GM23248 (cell line): ENCODE measurements around the gene CD300H. TPM values are rescaled to one million over a fixed set of nuclear protein-coding genes. Genes with fewer than 3 reads are reported as not detected.

ENCODE experiments used
- DNase-seq: peaks from one replicate; pipeline ENCODE4 v3.0.0-alpha.2; 2015
- H2AFZ ChIP-seq: fragments of 200-600 bp; sonication (generic); 2 replicates; pipeline ENCODE4 v1.6.1; 2016; ENCODE audit warnings: antibody characterized with exemption
- H3F3A ChIP-seq: fragments of 200-600 bp; sonication (generic); 2 replicates; pipeline ENCODE4 v1.6.1; 2016; ENCODE audit warnings: mild to moderate bottlenecking, antibody characterized with exemption, mixed run types; ENCODE audit not compliant: insufficient read depth
- H3K27ac ChIP-seq: fragments of 200-600 bp; sonication (generic); 2 replicates; pipeline ENCODE4 v1.5.1; 2016; ENCODE audit warnings: mild to moderate bottlenecking
- H3K27me3 ChIP-seq: fragments of 200-600 bp; sonication (generic); replicated peaks from 2 replicates; pipeline ENCODE4 v1.6.1; 2016; ENCODE audit warnings: mild to moderate bottlenecking; ENCODE audit not compliant: insufficient read depth
- H3K36me3 ChIP-seq: fragments of 200-600 bp; sonication (generic); 2 replicates; pipeline ENCODE4 v1.6.1; 2016; ENCODE audit warnings: low read depth, mild to moderate bottlenecking
- H3K4me1 ChIP-seq: fragments of 200-600 bp; sonication (generic); 2 replicates; pipeline ENCODE4 v1.6.1; 2016; ENCODE audit warnings: mild to moderate bottlenecking; ENCODE audit not compliant: insufficient read depth
- H3K4me2 ChIP-seq: fragments of 200-600 bp; sonication (generic); one replicate; pipeline ENCODE4 v1.6.1; 2016; ENCODE audit warnings: mild to moderate bottlenecking; ENCODE audit not compliant: unreplicated experiment
- H3K4me3 ChIP-seq: fragments of 200-600 bp; sonication (generic); 2 replicates; pipeline ENCODE4 v1.5.1; 2016; ENCODE audit warnings: mild to moderate bottlenecking
- H3K79me2 ChIP-seq: fragments of 200-600 bp; sonication (generic); 2 replicates; pipeline ENCODE4 v1.6.1; 2016; ENCODE audit warnings: mild to moderate bottlenecking; ENCODE audit not compliant: insufficient read depth
- H3K9ac ChIP-seq: fragments of 200-600 bp; sonication (generic); 2 replicates; pipeline ENCODE4 v1.6.1; 2016; ENCODE audit warnings: mild to moderate bottlenecking
- H3K9me2 ChIP-seq: fragments of 200-600 bp; sonication (generic); 2 replicates; pipeline ENCODE4 v1.6.1; 2016; ENCODE audit warnings: mixed run types, mild to moderate bottlenecking, moderate library complexity; ENCODE audit not compliant: insufficient read depth
- H3K9me3 ChIP-seq: fragments of 200-600 bp; sonication (generic); one replicate; pipeline ENCODE4 v1.6.1; 2017; ENCODE audit warnings: low read depth
- H4K20me1 ChIP-seq: fragments of 200-600 bp; sonication (generic); 2 replicates; pipeline ENCODE4 v1.6.0; 2016; ENCODE audit not compliant: insufficient read depth
- EZH2 ChIP-seq: fragments of 200-600 bp; sonication (generic); IDR thresholded peaks from 2 replicates; pipeline ENCODE4 v1.6.1; 2018; ENCODE audit warnings: antibody characterized with exemption, mild to moderate bottlenecking; ENCODE audit not compliant: insufficient read depth, poor library complexity, severe bottlenecking
- EZH2phosphoT487 ChIP-seq: fragments of 200-600 bp; sonication (generic); IDR thresholded peaks from 2 replicates; pipeline ENCODE4 v1.6.1; 2018; ENCODE audit warnings: antibody characterized with exemption, moderate library complexity, mild to moderate bottlenecking, low read depth; ENCODE audit not compliant: insufficient read depth
- WGBS, 2 experiments: methylation state at CpG; one replicate each; pipeline ENCODE4 v1.1.6; 2015 to 2017; ENCODE audit warnings: low lambda C conversion rate in 2 of 2, low coverage in 1 of 2; ENCODE audit errors: missing lambda C conversion rate in 2 of 2; 5-methylcytosine and 5-hydroxymethylcytosine counted together
- in situ Hi-C: fragments of 300-500 bp; cut with MboI; formaldehyde crosslinking; loops from 2 replicates; pipeline ENCODE4 v1.15.0; 2020
- polyA plus RNA-seq: library from polyadenylated mRNA; unstranded; fragments of >200 nt; fragmentation: Nextera tagmentation; extraction: Ambion mirVana; gene quantifications from 2 replicates; pipeline ENCODE4 v1.2.1, GENCODE V29; 2016
- total RNA-seq: library from RNA; depleted of rRNA; stranded (reverse); fragments of >200 nt; shearing (Covaris generic); gene quantifications from 2 replicates; pipeline ENCODE4 v1.2.3, GENCODE V29; 2014

Gene CD300H
- total and polyA plus RNA-seq, 2 experiments from 2014 or later: not detected

- Histone ChIP-seq H3K27ac (no peak overlapping the region), H3K9ac (no peak overlapping the region), H3K9me3 (no peaks in the 10 kb centered on the region), H3K36me3 (no peaks in the 10 kb centered on the region), H3K4me2 (no peak overlapping the region), H2AFZ (no peak overlapping the region), H4K20me1 (no peaks in the 10 kb centered on the region), H3K9me2 (no peaks in the 10 kb centered on the region), H3F3A (no peaks in the 10 kb centered on the region), H3K27me3 (0 out of 2 replicates have a peak, but pooled peaks cover 5% of the 10 kb centered on the region), H3K4me1 (no peaks in the 10 kb centered on the region), H3K79me2 (no peaks in the 10 kb centered on the region), H3K4me3 (no peak overlapping the region)
- TF ChIP-seq EZH2: no peak
- TF ChIP-seq EZH2phosphoT487: no peak
- in situ Hi-C loops: no loop called here
- 50 to 52% methylated on average over 11 of the region's 11 CpGs for WGBS, 2 experiments
- no peak for DNase-seq
Measured at GRCh38 chr17:74524653-74525464, 42.5 kb downstream of the CD300H start.

- no peak overlapping the region for H3K4me3 ChIP-seq
- 0 out of 2 replicates have a peak, but pooled peaks cover 5% of the 10 kb centered on the region for H3K27me3 ChIP-seq
- in situ Hi-C loops: no loop called here
- no peaks in the 10 kb centered on the region for H3K36me3 ChIP-seq
- no peaks in the 10 kb centered on the region for H4K20me1 ChIP-seq
- H3K9me3 ChIP-seq: no peaks in the 10 kb centered on the region
- H3K9ac ChIP-seq: no peak overlapping the region
- H3K9me2 ChIP-seq: no peaks in the 10 kb centered on the region
- no peak overlapping the region for H3K4me2 ChIP-seq
- no peaks in the 10 kb centered on the region for H3K79me2 ChIP-seq
- H3K27ac ChIP-seq: no peak overlapping the region
- no peaks in the 10 kb centered on the region for H3F3A ChIP-seq
- DNase-seq: no peak
- no peak for TF ChIP-seq EZH2phosphoT487
- TF ChIP-seq EZH2: no peak
- H3K4me1 ChIP-seq: no peaks in the 10 kb centered on the region
- 37 to 62% methylated on average over 3 of the region's 3 CpGs for WGBS, 2 experiments
- H2AFZ ChIP-seq: no peak overlapping the region
Measured at GRCh38 chr17:74523308-74523707, 44.0 kb downstream of the CD300H start.

- no peaks in the 10 kb centered on the region for H3K9me3 ChIP-seq
- no peaks in the 10 kb centered on the region for H3K79me2 ChIP-seq
- 0 out of 2 replicates have a peak, but pooled peaks cover 5% of the 10 kb centered on the region for H3K27me3 ChIP-seq
- DNase-seq: no peak
- no peaks in the 10 kb centered on the region for H3K36me3 ChIP-seq
- no peaks in the 10 kb centered on the region for H4K20me1 ChIP-seq
- WGBS, 2 experiments: 51 to 52% methylated on average over 10 of the region's 10 CpGs
- H3K9ac ChIP-seq: no peak overlapping the region
- in situ Hi-C loops: no loop called here
- H3K4me1 ChIP-seq: no peaks in the 10 kb centered on the region
- H3K4me2 ChIP-seq: no peak overlapping the region
- H3F3A ChIP-seq: no peaks in the 10 kb centered on the region
- TF ChIP-seq EZH2: no peak
- TF ChIP-seq EZH2phosphoT487: no peak
- H2AFZ ChIP-seq: no peak overlapping the region
- no peak overlapping the region for H3K27ac ChIP-seq
- no peaks in the 10 kb centered on the region for H3K9me2 ChIP-seq
- H3K4me3 ChIP-seq: no peak overlapping the region
Measured at GRCh38 chr17:74522381-74523105, 44.8 kb downstream of the CD300H start.

GRCh38 chr17:74521701-74522201 is 45.6 kb downstream of the CD300H start:
- TF ChIP-seq EZH2phosphoT487: no peak
- no peak for TF ChIP-seq EZH2
- Histone ChIP-seq H3K9me2 (no peaks in the 10 kb centered on the region), H3K4me1 (no peaks in the 10 kb centered on the region), H3F3A (no peaks in the 10 kb centered on the region), H2AFZ (no peak overlapping the region), H3K27ac (no peak overlapping the region), H3K9ac (no peak overlapping the region), H4K20me1 (no peaks in the 10 kb centered on the region), H3K27me3 (0 out of 2 replicates have a peak, but pooled peaks cover 5% of the 10 kb centered on the region), H3K79me2 (no peaks in the 10 kb centered on the region), H3K36me3 (no peaks in the 10 kb centered on the region), H3K4me2 (no peak overlapping the region), H3K4me3 (no peak overlapping the region), H3K9me3 (no peaks in the 10 kb centered on the region)
- WGBS, 2 experiments: 33 to 54% methylated on average over 8 to 9 of the region's 9 CpGs
- in situ Hi-C loops: no loop called here
- DNase-seq: no peak
